GM19043 (cell line): ENCODE data around the gene ALB.

Experiments
- ATAC-seq: cut with Tn5 transposase; IDR thresholded peaks from one replicate; pipeline ENCODE4 v1.9.1; 2021; ENCODE audit warnings: low read depth; ENCODE audit not compliant: unreplicated experiment

Gene ALB

DNA sequence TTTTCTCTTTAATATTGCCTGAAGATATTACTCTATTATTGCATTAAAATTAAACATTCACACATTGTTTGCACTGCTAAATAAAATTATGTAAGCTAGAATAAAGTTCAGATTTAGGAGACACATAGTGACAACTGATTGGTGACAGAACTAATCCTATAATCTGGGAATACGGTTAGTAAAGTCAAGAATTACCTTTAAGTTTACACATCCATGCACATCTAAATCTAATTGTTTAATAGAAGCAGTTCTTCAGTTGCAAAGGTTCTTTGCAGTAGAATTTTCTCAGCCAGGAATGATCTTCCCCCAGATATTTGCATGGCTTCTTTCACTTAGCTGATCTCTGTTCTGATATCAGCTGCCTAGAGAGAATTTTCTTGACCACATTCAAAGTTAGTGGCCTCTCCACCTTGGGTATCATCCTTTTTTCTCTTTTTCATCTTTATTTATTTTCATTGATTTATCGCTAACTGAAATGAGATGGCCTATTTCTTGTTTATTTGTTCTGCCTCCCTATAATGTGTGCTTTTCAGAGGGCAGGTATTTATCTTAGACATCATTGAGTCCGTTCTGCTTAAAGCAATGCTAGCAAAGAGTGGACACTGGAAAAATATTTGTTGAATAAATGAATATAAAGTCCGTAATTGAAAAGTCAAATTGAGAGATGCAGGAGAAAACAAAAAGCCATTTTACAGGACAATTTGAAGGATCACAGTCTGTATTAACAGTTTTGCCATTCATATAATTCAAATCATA is 44.5 kb downstream of the ALB start:
- no peak for ATAC-seq

DNA sequence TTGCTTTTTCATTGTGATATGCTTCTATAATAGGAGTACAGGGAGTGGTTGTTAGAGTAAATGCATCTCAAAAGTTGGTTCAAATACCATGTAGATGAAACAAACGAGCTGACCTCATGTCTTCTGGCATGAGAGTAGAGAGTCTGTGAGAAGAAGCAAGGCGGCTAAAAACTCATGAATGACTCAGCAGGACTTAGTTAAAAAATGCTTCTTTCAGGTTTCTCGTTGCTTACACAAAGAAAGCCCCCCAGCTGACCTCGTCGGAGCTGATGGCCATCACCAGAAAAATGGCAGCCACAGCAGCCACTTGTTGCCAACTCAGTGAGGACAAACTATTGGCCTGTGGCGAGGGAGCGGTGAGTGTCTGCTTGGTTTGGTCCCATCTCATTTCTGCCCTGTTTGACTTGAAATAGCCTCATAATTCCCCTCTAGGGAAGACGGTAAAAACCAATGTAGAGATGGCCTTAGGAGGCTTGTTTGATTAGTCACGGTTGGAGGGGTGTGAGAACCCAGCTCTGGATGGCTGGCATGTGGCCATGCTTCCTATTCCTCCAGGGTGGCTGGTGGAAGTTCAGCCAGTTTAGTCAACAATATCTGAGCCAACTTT is 46.4 kb downstream of the ALB start:
- ATAC-seq = no peak

DNA sequence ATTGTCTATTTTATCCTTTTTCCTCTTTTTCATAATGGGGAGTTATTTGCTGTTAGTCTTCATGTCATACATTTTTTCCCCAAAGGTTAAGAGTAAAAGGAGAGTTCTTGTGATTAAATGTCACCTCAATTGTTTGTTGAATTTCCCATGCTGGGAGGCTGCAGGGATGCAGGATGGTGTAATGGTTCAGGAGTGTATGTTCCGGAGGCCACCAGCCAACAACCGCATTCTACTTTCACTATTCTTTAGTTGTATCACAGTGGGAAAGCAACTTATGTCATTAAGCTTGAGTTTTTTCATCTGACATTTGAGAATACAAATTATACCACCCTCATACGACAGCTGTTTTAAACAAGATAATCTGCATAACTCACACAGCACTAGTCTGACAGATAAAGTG is 47.3 kb downstream of the ALB start:
- ATAC-seq = no peak

DNA sequence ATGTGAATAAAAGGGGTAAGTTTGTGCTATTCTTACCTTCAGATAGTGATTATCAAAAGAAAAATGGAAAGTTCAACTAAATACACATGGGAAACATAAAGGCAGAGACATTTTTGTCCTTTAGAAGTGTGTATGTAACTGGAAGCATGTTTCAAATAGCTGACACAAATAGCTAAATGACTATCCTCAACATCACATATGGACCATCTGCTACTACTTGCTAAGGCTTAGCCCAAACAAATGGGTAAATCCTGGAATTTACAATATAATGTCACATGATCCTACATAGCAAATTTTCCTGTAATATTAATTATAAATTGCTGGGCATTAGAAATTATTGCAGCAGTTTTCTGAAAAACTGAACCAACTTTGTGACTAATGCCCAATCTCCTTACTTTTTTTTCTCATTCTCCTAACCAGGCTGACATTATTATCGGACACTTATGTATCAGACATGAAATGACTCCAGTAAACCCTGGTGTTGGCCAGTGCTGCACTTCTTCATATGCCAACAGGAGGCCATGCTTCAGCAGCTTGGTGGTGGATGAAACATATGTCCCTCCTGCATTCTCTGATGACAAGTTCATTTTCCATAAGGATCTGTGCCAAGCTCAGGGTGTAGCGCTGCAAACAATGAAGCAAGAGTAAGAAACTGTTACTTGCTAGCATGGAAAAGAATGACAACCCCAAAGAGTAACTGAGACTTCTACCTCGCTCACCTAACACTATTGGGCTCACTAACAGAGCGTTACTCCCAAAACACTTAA is 48.1 kb downstream of the ALB start:
- ATAC-seq = no peak

DNA sequence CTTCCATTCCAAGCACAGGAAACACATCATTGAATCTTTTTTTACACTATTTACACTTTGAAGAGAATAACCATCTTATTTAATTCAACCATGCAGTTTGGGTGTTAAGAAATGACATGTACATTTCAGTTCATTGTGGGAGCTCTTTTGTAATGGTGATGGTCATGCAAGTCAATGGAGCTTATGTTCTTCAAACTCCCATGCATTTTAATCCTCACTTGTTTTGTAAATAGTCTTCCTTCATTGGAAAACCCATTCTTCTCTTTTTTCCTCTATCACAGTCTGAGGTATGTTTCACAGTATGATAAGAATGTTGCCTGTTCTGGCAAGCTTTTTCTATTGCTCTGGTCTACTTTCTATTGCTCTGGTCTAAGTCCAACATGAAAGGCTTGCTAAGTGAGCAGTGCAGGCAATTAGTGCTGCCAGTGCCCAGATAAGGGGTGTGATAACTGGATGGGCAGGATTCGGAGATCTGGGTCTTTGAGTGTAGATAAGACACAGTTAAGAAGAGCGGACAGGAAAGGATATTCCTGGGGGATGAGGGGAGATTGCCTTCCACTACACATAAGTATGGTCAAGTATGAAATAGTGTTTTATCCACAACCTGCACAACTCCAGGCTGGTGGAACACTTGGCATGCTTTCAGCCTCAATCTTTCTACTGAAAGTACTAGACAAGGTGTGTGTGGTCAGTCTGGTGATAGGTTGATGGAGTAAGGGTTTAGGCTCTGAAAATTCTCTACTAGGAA is 49.0 kb downstream of the ALB start:
- no peak for ATAC-seq

DNA sequence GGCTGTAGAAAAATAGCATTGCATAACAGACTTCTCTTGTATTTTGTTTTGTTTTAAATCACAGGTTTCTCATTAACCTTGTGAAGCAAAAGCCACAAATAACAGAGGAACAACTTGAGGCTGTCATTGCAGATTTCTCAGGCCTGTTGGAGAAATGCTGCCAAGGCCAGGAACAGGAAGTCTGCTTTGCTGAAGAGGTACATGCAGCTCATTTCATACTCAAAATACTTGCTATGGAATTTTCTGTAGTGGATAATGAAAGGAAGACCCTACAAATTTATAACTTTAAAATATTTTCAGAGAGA is 49.6 kb downstream of the ALB start:
- ATAC-seq = no peak

DNA sequence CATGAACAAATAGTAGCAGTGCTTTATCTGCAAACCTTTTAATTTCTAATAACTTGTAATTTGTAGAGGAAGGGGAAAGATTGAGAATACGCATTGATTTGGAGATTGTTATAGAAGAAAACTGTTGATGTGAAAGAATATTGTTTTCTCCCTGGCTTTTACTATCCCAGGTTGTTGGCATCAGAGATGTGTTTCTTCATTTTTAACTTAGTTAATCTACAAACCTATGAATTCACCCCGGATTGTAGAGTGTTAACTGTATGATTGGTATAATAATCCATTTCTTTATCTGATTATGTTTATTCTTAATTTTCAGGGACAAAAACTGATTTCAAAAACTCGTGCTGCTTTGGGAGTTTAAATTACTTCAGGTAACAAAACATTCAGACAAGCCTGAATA is 50.8 kb downstream of the ALB start:
- ATAC-seq = no peak

DNA sequence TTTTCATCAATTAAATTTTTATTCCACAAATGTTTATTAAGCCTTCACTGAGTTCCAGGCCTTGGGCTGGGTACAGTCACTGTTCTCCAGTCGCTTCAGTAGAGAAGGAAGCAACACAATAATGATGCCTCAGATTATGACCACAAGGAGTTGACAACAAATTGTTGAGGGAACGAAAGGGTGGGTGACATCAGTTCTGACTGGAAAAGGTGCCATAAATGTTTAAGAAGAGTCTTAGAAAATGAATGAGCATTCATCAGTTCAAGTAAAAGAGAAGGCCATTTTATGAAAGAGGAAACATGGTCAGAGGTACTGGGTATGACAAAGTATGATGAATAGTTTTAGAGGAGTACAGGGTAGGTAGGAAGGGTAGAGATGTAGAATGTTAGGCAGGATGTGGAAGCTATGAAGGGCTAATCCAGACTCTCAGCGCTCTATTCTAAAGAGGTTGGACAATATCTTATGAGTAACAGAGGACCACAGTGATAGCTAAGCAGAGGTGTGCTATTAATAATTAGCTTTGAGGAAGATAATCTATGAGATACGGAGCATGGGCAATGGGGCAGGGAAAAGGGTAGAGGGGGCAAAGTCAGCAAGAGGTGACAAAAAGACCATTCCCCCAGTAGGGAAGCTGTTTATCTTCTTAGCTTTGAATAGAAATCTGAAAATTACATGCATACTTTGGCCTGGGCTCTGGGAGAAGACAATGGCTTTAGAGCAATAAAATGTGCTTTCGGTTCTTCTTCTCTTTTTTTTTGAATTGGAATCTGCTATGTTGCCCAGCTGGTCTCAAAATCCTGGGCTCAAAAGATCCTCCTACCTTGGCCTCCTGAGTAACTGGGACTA is 52.3 kb downstream of the ALB start:
- no peak for ATAC-seq

DNA sequence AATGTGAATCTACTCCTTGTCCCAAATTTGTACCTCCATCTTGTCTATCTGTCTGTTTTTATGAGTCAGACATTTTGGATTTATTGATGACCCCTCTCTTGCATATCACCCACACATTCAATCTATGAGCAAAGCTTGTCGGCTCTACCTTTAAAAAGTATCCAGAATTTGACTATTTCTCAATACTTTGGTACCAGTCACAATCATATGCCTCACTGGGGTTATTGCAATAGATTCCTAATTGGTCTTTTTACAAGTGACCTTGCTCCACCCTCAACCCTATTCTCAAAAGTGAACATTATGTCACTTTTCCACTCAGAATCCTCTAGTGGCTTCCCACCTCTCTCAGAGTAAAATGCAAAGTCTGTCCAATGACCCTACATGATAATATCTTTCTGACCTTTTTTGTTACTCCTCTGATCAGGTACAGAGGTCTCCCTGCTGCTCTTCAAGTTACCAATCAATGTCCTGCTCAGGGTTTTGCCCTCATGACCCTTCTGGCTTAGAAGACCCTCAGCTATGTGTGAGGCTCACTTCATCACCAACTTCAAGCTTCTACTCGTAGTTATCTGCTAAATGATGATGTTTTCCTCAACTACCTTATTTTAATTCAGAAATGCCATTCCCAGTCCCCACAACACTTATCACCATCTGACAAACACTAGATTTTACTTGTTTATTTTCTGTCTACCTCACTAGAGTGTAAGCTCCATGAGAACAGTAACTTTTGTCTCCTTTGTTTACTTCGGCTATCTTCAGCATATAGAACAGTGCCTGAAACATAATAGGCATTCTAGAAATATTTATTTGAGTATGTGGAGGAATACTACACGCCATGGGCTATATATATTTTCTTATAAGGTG is 54.3 kb downstream of the ALB start:
- no peak for ATAC-seq

DNA sequence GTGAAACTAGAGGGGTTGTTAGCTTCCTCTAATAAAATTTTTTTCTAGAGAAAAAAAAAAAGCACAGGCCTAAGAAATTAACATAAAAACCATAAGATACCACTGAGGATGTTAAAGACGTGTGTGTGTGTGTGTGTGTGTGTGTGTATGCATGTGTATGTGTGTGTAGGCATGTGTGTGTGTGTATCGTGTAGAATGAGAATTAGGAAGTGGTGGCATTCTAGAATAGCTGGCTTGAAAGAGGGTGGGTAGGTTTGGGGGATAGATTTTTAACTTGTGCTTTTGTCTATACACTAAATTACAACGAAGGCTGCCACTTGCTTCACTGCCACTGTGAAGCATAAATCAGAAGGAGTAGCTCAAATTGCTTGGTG is 54.9 kb downstream of the ALB start:
- ATAC-seq = no peak

DNA sequence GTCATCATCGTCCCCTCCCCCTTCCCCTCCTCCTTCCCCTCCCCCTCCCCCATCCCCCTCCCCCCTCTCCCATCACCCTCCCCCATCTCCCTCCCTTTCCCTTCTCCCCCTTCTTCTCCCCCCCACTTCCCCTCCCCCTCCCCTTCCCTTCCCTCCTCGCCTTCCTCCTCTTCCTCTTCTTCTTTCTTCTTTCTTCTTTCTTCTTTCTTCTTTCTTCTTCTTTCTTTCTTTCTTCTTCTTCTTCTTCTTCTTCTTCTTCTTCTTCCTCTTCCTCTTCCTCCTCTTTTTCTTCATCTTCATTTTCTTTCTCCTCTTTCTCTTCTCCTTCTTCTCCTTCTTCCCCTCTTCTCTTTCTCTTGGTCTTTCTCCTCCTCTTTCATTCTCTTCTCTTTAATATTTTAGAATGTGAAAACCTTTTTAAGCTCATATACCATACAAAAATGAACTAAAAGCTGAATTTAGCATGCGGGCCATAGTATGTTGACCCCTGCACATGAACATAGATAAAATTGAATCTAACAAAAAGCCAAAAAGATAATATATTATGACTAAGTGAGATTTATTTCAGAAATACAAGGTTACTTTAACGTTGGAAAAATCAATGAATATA is 56.9 kb downstream of the ALB start:
- no peak for ATAC-seq

DNA sequence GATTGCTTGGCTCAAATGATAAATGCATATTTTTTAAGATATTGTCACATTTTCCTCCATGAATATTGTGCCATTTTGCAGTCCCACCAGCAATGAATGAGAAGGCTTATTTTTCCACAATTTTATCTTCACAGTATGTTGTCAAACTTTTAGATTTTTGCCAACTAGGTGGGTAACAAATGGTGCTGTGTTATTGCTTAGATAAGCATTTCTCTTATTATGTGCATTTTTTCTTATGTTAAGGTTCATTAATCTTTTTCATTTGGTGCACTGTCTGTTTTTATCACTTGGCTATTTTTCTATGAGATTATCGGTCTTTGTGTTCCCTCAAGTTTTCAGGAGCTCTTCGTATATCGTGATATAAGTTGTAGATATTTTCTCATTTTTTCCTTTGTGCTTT is 64.1 kb downstream of the ALB start:
- ATAC-seq = no peak

DNA sequence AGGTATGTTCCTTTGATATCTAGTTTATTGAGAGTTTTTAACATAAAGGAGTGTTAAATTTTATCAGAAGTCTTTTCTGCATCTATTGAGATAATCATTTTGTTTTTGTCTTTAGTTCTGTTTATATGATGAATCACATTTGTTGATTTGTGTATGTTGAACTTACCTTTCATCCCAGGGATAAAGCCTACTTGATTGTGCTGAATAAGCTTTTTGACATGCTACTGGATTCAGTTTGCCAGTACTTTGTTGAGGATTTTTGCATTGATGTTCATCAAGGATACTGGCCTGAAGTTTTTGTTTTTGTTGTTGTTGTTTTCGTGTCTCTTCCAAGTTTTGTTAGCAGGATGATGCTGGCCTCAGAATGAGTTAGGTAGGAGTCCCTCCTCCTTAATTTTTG is 66.6 kb downstream of the ALB start:
- ATAC-seq = no peak
